Prostate gland (tissue), 2 donors: ENCODE data around the gene MAGEE2.

Experiments
- CTCF ChIP-seq, 4 experiments: fragments of 200-600 bp in 2 of 4; fragments of 450-650 bp in 2 of 4; sonication (generic) in 2 of 4; IDR thresholded peaks; 1 replicate in 3 of 4; 2 replicates in 1 of 4; pipeline ENCODE4 v1.5.1; 2016 to 2019; ENCODE audit warnings: antibody characterized with exemption in 4 of 4, mild to moderate bottlenecking in 2 of 4, moderate library complexity in 2 of 4
- POLR2A ChIP-seq: fragments of 450-650 bp; IDR thresholded peaks from one replicate; pipeline ENCODE4 v1.6.1; 2016; ENCODE audit warnings: antibody characterized with exemption, mild to moderate bottlenecking
- POLR2AphosphoS5 ChIP-seq: sonication (generic); formaldehyde crosslinking; IDR thresholded peaks from one replicate; pipeline ENCODE4 v1.6.1; 2017; ENCODE audit warnings: antibody characterized with exemption

GRCh38 chrX:75748431-75748830, 36.6 kb downstream of the MAGEE2 start:
- TF ChIP-seq CTCF (IDR thresholded peaks at IDR 0.05) (no peak), POLR2A (no peak), POLR2AphosphoS5 (no peak)
